ENCODE measurements around the gene TCF7L1. TPM values are rescaled to one million over a fixed set of nuclear protein-coding genes. Genes with fewer than 3 reads are reported as not detected.

TCF7L1 gene
- total RNA-seq, 3 donors from 2014 or later, result 1.3 to 22.9 (median 3.0) TPM

DNA sequence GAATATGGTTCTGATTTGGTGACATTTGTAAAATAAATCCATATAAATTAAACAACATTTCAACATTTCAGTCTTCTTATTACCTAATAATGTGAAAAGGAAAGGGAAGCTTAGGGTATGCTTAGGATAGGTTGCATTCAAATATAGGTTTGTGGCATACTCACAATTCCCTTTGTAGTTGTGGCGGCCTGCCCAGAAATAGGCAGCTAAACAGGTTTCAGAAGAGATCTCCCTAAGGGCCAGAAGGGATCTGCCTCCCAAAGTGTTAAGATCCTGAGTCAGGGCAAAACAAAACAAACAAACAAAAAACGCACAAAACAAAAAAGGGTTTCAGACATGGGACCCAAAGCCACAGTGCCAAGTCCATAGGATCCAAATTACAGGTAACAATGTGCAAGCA, 41.4 kb upstream of the TCF7L1 start:
- no peak for ATAC-seq
- Histone ChIP-seq H3K9me3 (no peaks in the 10 kb centered on the region), H3K4me1 (ENCODE audit: low read depth) (no peaks in the 10 kb centered on the region), H3K36me3 (ENCODE audit: low read depth) (no peaks in the 10 kb centered on the region), H3K4me3 (no peak overlapping the region)
- TF ChIP-seq, protein P1, sequence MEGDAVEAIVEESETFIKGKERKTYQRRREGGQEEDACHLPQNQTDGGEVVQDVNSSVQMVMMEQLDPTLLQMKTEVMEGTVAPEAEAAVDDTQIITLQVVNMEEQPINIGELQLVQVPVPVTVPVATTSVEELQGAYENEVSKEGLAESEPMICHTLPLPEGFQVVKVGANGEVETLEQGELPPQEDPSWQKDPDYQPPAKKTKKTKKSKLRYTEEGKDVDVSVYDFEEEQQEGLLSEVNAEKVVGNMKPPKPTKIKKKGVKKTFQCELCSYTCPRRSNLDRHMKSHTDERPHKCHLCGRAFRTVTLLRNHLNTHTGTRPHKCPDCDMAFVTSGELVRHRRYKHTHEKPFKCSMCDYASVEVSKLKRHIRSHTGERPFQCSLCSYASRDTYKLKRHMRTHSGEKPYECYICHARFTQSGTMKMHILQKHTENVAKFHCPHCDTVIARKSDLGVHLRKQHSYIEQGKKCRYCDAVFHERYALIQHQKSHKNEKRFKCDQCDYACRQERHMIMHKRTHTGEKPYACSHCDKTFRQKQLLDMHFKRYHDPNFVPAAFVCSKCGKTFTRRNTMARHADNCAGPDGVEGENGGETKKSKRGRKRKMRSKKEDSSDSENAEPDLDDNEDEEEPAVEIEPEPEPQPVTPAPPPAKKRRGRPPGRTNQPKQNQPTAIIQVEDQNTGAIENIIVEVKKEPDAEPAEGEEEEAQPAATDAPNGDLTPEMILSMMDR (IDR thresholded peaks at IDR 0.05), result no peak
- DNase-seq, result no peak
- intact Hi-C loops (cut with DNase I, micrococcal nuclease), result no loop called here

DNA sequence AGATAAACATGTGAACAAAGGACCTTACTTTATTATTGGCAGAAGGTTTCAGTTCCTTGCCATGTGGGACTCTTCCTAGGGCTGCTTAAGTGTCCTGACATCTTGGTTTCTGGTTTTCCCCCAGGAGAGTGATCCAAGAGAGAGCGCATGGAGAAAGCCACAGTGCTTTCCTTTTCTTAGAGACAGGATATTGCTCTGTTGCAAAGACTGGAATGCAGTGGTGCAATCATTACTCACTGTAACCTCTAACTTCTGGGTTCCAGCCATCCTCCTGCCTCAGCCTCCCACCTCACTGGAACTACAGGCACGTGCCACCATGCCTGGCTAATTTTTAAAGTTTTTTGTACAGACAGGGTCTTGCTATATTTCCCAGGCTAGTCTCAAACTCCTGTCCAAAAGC, 38.1 kb upstream of the TCF7L1 start:
- TF ChIP-seq, protein P1 (IDR thresholded peaks at IDR 0.05), result no peak
- Histone ChIP-seq H3K9me3 (no peaks in the 10 kb centered on the region), H3K36me3 (ENCODE audit: low read depth) (no peaks in the 10 kb centered on the region), H3K4me1 (ENCODE audit: low read depth) (no peaks in the 10 kb centered on the region), H3K4me3 (no peak overlapping the region)
- ATAC-seq (no peak), DNase-seq (no peak)
- intact Hi-C loops (cut with DNase I, micrococcal nuclease), result no loop called here

DNA sequence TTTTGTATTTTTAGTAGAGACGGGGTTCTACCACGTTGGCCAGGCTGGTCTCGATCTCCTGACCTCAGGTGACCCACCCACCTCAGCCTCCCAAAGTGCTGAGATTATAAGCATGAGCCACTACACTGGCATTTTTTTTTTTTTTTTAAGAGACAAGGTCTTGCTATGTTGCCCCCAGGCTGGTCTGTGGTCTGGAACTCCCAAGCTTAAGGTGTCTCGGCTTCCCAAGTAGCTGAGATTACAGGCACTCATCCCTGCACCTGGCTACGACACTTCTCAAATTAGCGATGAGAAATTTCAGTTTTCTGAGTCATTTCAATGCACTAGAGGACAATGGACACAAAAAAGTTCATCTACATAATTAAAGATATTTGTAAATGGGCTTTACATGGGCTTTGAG, 36.6 kb upstream of the TCF7L1 start:
- intact Hi-C loops (cut with DNase I, micrococcal nuclease), result no loop called here
- Histone ChIP-seq H3K4me1 (ENCODE audit: low read depth) (no peaks in the 10 kb centered on the region), H3K9me3 (no peaks in the 10 kb centered on the region), H3K4me3 (no peak overlapping the region), H3K36me3 (ENCODE audit: low read depth) (no peaks in the 10 kb centered on the region)
- ATAC-seq (no peak), DNase-seq (no peak)
- TF ChIP-seq, protein P1 (IDR thresholded peaks at IDR 0.05), result no peak

DNA sequence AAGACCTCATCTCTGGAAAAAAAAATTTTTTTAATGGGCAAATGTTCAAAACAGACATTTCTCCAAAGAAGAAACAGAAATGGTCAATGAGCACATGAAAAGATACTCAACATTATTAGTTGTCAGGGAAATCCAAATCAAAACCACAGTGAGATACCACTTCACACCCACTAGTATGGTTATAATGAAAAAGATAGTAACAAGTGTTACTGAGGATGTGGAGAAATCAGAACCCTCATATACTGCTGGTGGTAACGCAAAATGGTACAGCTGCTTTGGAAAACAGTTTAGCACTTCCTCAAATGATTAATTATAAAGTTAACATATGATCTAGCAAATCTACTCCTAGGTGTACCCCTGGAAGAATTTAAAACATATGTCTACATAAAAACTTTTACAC, 29.0 kb upstream of the TCF7L1 start:
- TF ChIP-seq, protein P1 (IDR thresholded peaks at IDR 0.05), result no peak
- H3K9me3 ChIP-seq, result no peaks in the 10 kb centered on the region
- intact Hi-C loops (cut with DNase I, micrococcal nuclease), result no loop called here

DNA sequence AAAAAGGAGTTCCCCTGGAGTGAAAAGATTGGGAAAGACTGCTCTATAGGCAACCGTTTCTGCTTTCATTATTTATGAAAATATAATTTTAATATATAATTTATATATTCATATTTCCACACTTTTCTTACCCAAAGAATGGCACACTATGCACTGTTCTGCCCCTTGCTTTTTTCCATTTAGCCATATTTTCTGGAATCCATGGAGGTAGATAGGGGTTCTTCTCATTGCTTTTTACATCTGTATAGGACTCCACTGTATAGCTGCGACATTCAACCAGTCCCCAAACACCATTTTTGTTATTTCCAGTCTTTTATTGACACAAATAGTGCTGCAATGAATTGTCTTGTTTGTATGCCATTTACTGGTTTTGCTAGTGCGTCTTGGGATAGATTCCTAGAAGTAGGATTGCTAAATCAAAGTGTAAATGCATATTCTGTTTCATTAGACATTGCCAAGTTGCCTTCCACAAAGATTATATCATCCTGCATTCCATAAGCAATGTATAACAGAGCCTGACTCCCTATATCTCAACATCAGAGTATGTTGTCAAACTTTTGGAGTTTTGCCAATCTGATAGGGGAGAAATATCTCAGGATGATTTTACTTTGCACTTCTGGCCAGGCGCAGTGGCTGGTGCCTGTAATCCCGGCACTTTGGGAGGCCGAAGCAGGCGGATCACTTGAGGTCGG, 26.6 kb upstream of the TCF7L1 start:
- no peaks in the 10 kb centered on the region for H3K9me3 ChIP-seq
- H3K36me3 ChIP-seq (ENCODE audit: low read depth), result no peaks in the 10 kb centered on the region
- H3K4me3 ChIP-seq, result no peak overlapping the region
- ATAC-seq (no peak), DNase-seq (no peak)
- TF ChIP-seq, protein P1 (IDR thresholded peaks at IDR 0.05), result no peak
- intact Hi-C loops (cut with DNase I, micrococcal nuclease), result no loop called here
- H3K4me1 ChIP-seq (ENCODE audit: low read depth), result no peaks in the 10 kb centered on the region

More for the DNA sequence above, 29.0 kb upstream of the TCF7L1 start:
- no peak for ATAC-seq
- Histone ChIP-seq H3K4me1 (ENCODE audit: low read depth) (no peaks in the 10 kb centered on the region), H3K36me3 (ENCODE audit: low read depth) (no peaks in the 10 kb centered on the region), H3K4me3 (no peak overlapping the region)
- no peak for DNase-seq
